OCI-LY1 (cell line): Measurements from ENCODE around the gene C17orf67.

Source experiments
- EZH2 ChIP-seq: fragments of 200-600 bp; sonication (generic), shearing (Covaris generic); IDR thresholded peaks from 2 replicates; pipeline ENCODE4 v1.8.0; 2017; ENCODE audit warnings: borderline replicate concordance, mixed run types, mild to moderate bottlenecking, antibody characterized with exemption, low read length, moderate library complexity, mixed read lengths
- TF ChIP-seq, protein P1 (sequence below): fragments of 200-600 bp; sonication (generic), shearing (Covaris generic); IDR thresholded peaks from 2 replicates; pipeline ENCODE4 v1.5.1; 2017; ENCODE audit warnings: mild to moderate bottlenecking, antibody characterized with exemption, low read length, moderate library complexity, mixed read lengths

DNA sequence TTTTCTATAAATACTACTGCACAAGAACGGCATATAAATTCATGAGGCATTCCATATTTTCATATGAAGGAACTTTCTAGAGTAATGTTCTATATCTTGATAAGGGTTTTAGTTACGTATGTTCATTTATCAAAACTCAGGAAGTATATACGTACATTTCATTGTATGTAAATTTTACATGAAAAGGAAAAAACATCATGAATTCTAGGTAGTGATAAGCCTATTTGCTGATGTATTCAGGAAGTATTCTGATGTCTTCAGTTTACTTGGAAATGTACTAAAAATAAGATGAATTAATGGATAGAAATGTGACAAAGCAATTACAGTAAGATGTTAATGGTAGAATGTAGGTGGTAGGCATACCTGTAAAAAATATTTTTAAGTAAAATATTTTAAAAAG lies 5.0 kb upstream of the C17orf67 start:
- TF ChIP-seq, protein P1, sequence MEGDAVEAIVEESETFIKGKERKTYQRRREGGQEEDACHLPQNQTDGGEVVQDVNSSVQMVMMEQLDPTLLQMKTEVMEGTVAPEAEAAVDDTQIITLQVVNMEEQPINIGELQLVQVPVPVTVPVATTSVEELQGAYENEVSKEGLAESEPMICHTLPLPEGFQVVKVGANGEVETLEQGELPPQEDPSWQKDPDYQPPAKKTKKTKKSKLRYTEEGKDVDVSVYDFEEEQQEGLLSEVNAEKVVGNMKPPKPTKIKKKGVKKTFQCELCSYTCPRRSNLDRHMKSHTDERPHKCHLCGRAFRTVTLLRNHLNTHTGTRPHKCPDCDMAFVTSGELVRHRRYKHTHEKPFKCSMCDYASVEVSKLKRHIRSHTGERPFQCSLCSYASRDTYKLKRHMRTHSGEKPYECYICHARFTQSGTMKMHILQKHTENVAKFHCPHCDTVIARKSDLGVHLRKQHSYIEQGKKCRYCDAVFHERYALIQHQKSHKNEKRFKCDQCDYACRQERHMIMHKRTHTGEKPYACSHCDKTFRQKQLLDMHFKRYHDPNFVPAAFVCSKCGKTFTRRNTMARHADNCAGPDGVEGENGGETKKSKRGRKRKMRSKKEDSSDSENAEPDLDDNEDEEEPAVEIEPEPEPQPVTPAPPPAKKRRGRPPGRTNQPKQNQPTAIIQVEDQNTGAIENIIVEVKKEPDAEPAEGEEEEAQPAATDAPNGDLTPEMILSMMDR, result no peak
- no peak for TF ChIP-seq EZH2
